SK-N-SH treated with all-trans-retinoic acid at 6 μM for 48 hours (cell line): ENCODE measurements around the gene LRRC4C.

Experiments
- ATAC-seq: fragments of 200-7000 bp; cut with Tn5 transposase; 3 replicates; pipeline ENCODE4 v1.9.1; 2020; ENCODE audit warnings: mild to moderate bottlenecking, moderate library complexity
- ARNTL ChIP-seq: fragments of 450-650 bp; formaldehyde crosslinking; IDR thresholded peaks from 2 replicates; pipeline ENCODE4 v1.5.0; 2020; ENCODE audit warnings: low read depth, mild to moderate bottlenecking, moderate library complexity, borderline replicate concordance
- BACH2 ChIP-seq: fragments of 250-450 bp; sonication (Bioruptor Pico); IDR thresholded peaks from 2 replicates; pipeline ENCODE4 v1.9.0; 2021; ENCODE audit warnings: mild to moderate bottlenecking, borderline replicate concordance
- CSDC2 ChIP-seq: fragments of 250-450 bp; sonication (Bioruptor Pico); IDR thresholded peaks from 2 replicates; pipeline ENCODE4 v1.5.0; 2020; ENCODE audit warnings: mild to moderate bottlenecking, moderate library complexity
- ESRRG ChIP-seq: fragments of 250-450 bp; sonication (Bioruptor Pico); IDR thresholded peaks from 2 replicates; pipeline ENCODE4 v1.6.1; 2021; ENCODE audit warnings: mild to moderate bottlenecking
- GLIS3 ChIP-seq: fragments of 250-450 bp; sonication (Bioruptor Pico); IDR thresholded peaks from 2 replicates; pipeline ENCODE4 v1.5.0; 2020; ENCODE audit warnings: mild to moderate bottlenecking, moderate library complexity
- ISL1 ChIP-seq: fragments of 250-450 bp; sonication (Bioruptor Pico); IDR thresholded peaks from 2 replicates; pipeline ENCODE4 v2.1.2; 2022; ENCODE audit warnings: mild to moderate bottlenecking, moderate library complexity
- OSR1 ChIP-seq: fragments of 250-450 bp; sonication (Bioruptor Pico); IDR thresholded peaks from 2 replicates; pipeline ENCODE4 v1.8.0; 2022; ENCODE audit warnings: moderate library complexity, mild to moderate bottlenecking, inconsistent platforms
- PPARA ChIP-seq: fragments of 250-450 bp; sonication (Bioruptor Pico); IDR thresholded peaks from 2 replicates; pipeline ENCODE4 v1.5.0; 2020; ENCODE audit warnings: mild to moderate bottlenecking, borderline replicate concordance
- RARB ChIP-seq: fragments of 250-450 bp; sonication (Bioruptor Pico); IDR thresholded peaks from 2 replicates; pipeline ENCODE4 v1.8.0; 2021; ENCODE audit warnings: mild to moderate bottlenecking, moderate library complexity
- SNAI2 ChIP-seq: fragments of 250-450 bp; sonication (Bioruptor Pico); IDR thresholded peaks from 2 replicates; pipeline ENCODE4 v1.5.0; 2020; ENCODE audit warnings: mild to moderate bottlenecking, moderate library complexity
- TCF4 ChIP-seq: fragments of 250-450 bp; sonication (Bioruptor Pico); IDR thresholded peaks from 2 replicates; pipeline ENCODE4 v1.8.0; 2021; ENCODE audit warnings: mild to moderate bottlenecking, moderate library complexity, borderline replicate concordance
- TOX ChIP-seq: fragments of 250-450 bp; sonication (Bioruptor Pico); IDR thresholded peaks from 2 replicates; pipeline ENCODE4 v1.8.0; 2021; ENCODE audit warnings: mild to moderate bottlenecking, moderate library complexity, borderline replicate concordance
- ZC3H10 ChIP-seq: fragments of 250-450 bp; sonication (Bioruptor Pico); IDR thresholded peaks from 2 replicates; pipeline ENCODE4 v1.5.1; 2021; ENCODE audit warnings: mild to moderate bottlenecking, moderate library complexity
- ZFP3 ChIP-seq: fragments of 250-450 bp; sonication (Bioruptor Pico); IDR thresholded peaks from 2 replicates; pipeline ENCODE4 v1.5.0; 2020; ENCODE audit warnings: mild to moderate bottlenecking, moderate library complexity
- ZFP30 ChIP-seq: fragments of 450-650 bp; formaldehyde crosslinking; IDR thresholded peaks from 2 replicates; pipeline ENCODE4 v1.5.0; 2022; ENCODE audit warnings: mild to moderate bottlenecking, moderate library complexity
- ZNF565 ChIP-seq: fragments of 450-650 bp; formaldehyde crosslinking; conservative IDR thresholded peaks from 2 replicates; pipeline ENCODE4 v1.5.0; 2020; ENCODE audit warnings: low read depth, mild to moderate bottlenecking, moderate library complexity
- ZNF70 ChIP-seq: fragments of 450-650 bp; formaldehyde crosslinking; IDR thresholded peaks from 2 replicates; pipeline ENCODE4 v1.5.0; 2020; ENCODE audit warnings: mild to moderate bottlenecking, moderate library complexity
- ZNF8 ChIP-seq: fragments of 450-650 bp; formaldehyde crosslinking; IDR thresholded peaks from 2 replicates; pipeline ENCODE4 v1.5.0; 2020; ENCODE audit warnings: mild to moderate bottlenecking, moderate library complexity
- TF ChIP-seq, protein P1 (sequence below): fragments of 250-450 bp; sonication (Bioruptor Pico); IDR thresholded peaks from 2 replicates; pipeline ENCODE4 v1.5.1; 2020; ENCODE audit warnings: low read depth, mild to moderate bottlenecking, moderate library complexity
- TF ChIP-seq, protein P2 (sequence below): fragments of 250-450 bp; sonication (Bioruptor Pico); IDR thresholded peaks from 2 replicates; pipeline ENCODE4 v1.5.0; 2020; ENCODE audit warnings: mild to moderate bottlenecking, moderate library complexity
- TF ChIP-seq, protein P3 (sequence below): fragments of 250-450 bp; sonication (Bioruptor Pico); IDR thresholded peaks from 2 replicates; pipeline ENCODE4 v1.8.0; 2020; ENCODE audit warnings: mild to moderate bottlenecking, moderate library complexity, borderline replicate concordance
- TF ChIP-seq, protein P4 (sequence below): fragments of 250-450 bp; sonication (Bioruptor Pico); IDR thresholded peaks from 2 replicates; pipeline ENCODE4 v1.8.0; 2021; ENCODE audit warnings: low read depth, mild to moderate bottlenecking, moderate library complexity, borderline replicate concordance
- TF ChIP-seq, protein P5 (sequence below): fragments of 250-450 bp; sonication (Bioruptor Pico); IDR thresholded peaks from 2 replicates; pipeline ENCODE4 v1.5.1; 2021; ENCODE audit warnings: mild to moderate bottlenecking, moderate library complexity

The LRRC4C gene

DNA sequence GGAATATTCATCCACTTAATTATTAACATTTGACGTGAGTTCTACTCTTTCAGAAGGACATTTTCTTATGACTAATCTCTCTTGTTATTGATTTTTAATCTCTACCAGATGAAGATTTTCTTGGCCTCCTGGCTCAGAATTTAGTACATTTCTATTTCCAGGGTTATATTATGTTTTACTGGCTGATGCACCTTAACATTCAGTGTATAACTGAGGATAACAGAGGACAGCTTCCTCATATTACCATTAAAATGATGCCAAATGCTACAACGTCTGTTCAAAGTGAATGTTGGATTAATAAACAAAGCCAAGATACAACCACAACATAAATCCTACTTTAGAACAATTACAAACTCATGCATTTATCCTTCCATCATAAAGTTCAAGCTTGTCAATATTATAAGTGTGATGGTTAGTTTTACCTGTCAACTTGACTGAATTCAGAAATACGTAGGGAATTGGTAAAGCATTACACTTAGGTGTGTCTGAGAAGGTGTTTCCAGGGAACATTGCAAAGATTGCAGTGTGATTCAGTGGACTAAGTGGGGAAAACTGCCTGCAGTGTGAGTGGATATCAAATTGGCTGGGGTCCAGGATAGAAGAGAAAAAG is 485.2 kb downstream of the LRRC4C start:
- no peak for TF ChIP-seq ARNTL (CRISPR knock-in tag)
- no peak for ATAC-seq

DNA sequence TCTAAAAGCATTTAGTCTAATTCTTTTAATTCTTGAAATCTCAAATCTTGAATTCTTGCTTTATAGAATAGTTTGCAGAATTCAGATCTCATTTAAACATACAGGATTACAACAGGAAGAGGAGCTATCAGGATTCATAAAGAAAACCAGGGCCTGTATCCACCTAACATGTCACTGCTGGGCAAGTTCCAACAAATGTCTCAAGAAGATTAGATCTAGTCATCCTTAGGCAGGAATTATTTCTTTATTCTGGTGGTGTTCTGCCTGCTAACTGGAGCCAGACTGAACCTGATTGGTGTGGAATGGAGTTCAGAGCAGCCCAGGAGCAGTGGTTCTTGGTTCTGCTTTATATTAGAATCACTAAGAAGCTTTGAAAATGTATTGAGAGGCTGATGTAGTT is 500.7 kb downstream of the LRRC4C start:
- no peak for ATAC-seq
- TF ChIP-seq ZFP30 (no peak), GLIS3 (CRISPR knock-in tag) (no peak), BACH2 (no peak), ZFP3 (CRISPR knock-in tag) (no peak), PPARA (CRISPR knock-in tag) (no peak), ESRRG (CRISPR knock-in tag) (no peak), OSR1 (CRISPR knock-in tag) (no peak), TCF4 (CRISPR knock-in tag) (no peak), TOX (CRISPR knock-in tag) (no peak), SNAI2 (no peak), RARB (CRISPR knock-in tag) (no peak), ZC3H10 (no peak), ZNF70 (CRISPR knock-in tag) (no peak), ARNTL (CRISPR knock-in tag) (no peak), ZNF8 (CRISPR knock-in tag) (no peak)
- TF ChIP-seq, protein P1, sequence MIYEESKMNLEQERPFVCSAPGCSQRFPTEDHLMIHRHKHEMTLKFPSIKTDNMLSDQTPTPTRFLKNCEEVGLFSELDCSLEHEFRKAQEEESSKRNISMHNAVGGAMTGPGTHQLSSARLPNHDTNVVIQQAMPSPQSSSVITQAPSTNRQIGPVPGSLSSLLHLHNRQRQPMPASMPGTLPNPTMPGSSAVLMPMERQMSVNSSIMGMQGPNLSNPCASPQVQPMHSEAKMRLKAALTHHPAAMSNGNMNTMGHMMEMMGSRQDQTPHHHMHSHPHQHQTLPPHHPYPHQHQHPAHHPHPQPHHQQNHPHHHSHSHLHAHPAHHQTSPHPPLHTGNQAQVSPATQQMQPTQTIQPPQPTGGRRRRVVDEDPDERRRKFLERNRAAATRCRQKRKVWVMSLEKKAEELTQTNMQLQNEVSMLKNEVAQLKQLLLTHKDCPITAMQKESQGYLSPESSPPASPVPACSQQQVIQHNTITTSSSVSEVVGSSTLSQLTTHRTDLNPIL (CRISPR knock-in tag), result no peak
- TF ChIP-seq, protein P2, sequence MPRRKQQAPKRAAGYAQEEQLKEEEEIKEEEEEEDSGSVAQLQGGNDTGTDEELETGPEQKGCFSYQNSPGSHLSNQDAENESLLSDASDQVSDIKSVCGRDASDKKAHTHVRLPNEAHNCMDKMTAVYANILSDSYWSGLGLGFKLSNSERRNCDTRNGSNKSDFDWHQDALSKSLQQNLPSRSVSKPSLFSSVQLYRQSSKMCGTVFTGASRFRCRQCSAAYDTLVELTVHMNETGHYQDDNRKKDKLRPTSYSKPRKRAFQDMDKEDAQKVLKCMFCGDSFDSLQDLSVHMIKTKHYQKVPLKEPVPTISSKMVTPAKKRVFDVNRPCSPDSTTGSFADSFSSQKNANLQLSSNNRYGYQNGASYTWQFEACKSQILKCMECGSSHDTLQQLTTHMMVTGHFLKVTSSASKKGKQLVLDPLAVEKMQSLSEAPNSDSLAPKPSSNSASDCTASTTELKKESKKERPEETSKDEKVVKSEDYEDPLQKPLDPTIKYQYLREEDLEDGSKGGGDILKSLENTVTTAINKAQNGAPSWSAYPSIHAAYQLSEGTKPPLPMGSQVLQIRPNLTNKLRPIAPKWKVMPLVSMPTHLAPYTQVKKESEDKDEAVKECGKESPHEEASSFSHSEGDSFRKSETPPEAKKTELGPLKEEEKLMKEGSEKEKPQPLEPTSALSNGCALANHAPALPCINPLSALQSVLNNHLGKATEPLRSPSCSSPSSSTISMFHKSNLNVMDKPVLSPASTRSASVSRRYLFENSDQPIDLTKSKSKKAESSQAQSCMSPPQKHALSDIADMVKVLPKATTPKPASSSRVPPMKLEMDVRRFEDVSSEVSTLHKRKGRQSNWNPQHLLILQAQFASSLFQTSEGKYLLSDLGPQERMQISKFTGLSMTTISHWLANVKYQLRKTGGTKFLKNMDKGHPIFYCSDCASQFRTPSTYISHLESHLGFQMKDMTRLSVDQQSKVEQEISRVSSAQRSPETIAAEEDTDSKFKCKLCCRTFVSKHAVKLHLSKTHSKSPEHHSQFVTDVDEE (CRISPR knock-in tag), result no peak
- TF ChIP-seq, protein P3, sequence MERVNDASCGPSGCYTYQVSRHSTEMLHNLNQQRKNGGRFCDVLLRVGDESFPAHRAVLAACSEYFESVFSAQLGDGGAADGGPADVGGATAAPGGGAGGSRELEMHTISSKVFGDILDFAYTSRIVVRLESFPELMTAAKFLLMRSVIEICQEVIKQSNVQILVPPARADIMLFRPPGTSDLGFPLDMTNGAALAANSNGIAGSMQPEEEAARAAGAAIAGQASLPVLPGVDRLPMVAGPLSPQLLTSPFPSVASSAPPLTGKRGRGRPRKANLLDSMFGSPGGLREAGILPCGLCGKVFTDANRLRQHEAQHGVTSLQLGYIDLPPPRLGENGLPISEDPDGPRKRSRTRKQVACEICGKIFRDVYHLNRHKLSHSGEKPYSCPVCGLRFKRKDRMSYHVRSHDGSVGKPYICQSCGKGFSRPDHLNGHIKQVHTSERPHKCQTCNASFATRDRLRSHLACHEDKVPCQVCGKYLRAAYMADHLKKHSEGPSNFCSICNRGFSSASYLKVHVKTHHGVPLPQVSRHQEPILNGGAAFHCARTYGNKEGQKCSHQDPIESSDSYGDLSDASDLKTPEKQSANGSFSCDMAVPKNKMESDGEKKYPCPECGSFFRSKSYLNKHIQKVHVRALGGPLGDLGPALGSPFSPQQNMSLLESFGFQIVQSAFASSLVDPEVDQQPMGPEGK (CRISPR knock-in tag), result no peak
- TF ChIP-seq, protein P4, sequence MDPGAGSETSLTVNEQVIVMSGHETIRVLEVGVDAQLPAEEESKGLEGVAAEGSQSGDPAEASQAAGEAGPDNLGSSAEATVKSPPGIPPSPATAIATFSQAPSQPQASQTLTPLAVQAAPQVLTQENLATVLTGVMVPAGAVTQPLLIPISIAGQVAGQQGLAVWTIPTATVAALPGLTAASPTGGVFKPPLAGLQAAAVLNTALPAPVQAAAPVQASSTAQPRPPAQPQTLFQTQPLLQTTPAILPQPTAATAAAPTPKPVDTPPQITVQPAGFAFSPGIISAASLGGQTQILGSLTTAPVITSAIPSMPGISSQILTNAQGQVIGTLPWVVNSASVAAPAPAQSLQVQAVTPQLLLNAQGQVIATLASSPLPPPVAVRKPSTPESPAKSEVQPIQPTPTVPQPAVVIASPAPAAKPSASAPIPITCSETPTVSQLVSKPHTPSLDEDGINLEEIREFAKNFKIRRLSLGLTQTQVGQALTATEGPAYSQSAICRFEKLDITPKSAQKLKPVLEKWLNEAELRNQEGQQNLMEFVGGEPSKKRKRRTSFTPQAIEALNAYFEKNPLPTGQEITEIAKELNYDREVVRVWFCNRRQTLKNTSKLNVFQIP (CRISPR knock-in tag), result no peak
- TF ChIP-seq, protein P5, sequence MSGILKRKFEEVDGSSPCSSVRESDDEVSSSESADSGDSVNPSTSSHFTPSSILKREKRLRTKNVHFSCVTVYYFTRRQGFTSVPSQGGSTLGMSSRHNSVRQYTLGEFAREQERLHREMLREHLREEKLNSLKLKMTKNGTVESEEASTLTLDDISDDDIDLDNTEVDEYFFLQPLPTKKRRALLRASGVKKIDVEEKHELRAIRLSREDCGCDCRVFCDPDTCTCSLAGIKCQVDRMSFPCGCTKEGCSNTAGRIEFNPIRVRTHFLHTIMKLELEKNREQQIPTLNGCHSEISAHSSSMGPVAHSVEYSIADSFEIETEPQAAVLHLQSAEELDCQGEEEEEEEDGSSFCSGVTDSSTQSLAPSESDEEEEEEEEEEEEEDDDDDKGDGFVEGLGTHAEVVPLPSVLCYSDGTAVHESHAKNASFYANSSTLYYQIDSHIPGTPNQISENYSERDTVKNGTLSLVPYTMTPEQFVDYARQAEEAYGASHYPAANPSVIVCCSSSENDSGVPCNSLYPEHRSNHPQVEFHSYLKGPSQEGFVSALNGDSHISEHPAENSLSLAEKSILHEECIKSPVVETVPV (CRISPR knock-in tag), result no peak

DNA sequence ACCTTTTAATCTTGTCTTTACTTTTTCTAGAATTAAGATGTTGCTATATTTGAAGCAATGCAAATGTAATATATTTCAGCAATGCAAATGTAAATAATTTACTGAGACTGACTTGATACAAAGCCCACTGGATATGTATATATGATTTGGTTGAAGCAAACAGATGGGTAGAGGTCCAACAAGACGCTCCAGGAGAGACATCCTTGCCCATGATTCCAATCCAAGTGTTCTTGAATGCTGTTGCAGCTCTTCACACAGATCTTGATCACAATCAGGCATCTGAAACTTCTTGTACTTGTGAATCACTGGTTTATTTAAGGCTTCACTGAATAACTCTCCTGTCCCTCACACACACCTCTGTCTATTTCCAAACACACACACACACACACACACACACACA is 507.0 kb downstream of the LRRC4C start:
- no peak for TF ChIP-seq ZNF8 (CRISPR knock-in tag)
- TF ChIP-seq CSDC2, result no peak
- no peak for TF ChIP-seq ZFP30
- ATAC-seq, result no peak

DNA sequence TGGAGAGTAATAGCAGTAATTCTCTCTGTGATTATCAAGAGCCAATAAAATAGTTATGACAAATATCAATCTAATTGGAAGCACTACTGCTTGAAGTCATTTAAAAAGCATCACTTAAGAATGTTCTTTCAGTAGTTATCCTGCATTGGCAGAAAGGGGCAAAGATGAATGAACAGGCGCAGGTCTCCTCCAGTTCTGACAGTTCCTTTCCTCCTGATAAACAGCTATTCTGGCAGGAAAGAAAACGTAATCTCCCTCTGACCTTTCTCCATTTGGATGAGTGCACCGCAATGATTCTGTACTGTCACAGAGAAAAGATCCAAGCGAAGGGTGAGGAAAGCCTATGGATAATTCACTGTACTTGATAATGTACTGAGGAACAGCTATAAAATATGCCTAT is 521.5 kb downstream of the LRRC4C start:
- no peak for ATAC-seq
- no peak for TF ChIP-seq TCF4 (CRISPR knock-in tag)
- no peak for TF ChIP-seq ZNF565 (CRISPR knock-in tag)
- TF ChIP-seq, protein P1 (CRISPR knock-in tag), result no peak
- TF ChIP-seq ISL1, result no peak
- TF ChIP-seq ZNF8 (CRISPR knock-in tag), result no peak
- no peak for TF ChIP-seq ZFP30
- TF ChIP-seq TOX (CRISPR knock-in tag), result no peak
- TF ChIP-seq ZC3H10, result no peak
- no peak for TF ChIP-seq ZFP3 (CRISPR knock-in tag)
- TF ChIP-seq CSDC2, result no peak
- no peak for TF ChIP-seq ARNTL (CRISPR knock-in tag)
- no peak for TF ChIP-seq RARB (CRISPR knock-in tag)
